ENCODE measurements around the gene F12. TPM values are rescaled to one million over a fixed set of nuclear protein-coding genes. Genes with fewer than 3 reads are reported as not detected.

F12 gene
- total RNA-seq, 1 donor from 2014 or later = 15.3 TPM

DNA sequence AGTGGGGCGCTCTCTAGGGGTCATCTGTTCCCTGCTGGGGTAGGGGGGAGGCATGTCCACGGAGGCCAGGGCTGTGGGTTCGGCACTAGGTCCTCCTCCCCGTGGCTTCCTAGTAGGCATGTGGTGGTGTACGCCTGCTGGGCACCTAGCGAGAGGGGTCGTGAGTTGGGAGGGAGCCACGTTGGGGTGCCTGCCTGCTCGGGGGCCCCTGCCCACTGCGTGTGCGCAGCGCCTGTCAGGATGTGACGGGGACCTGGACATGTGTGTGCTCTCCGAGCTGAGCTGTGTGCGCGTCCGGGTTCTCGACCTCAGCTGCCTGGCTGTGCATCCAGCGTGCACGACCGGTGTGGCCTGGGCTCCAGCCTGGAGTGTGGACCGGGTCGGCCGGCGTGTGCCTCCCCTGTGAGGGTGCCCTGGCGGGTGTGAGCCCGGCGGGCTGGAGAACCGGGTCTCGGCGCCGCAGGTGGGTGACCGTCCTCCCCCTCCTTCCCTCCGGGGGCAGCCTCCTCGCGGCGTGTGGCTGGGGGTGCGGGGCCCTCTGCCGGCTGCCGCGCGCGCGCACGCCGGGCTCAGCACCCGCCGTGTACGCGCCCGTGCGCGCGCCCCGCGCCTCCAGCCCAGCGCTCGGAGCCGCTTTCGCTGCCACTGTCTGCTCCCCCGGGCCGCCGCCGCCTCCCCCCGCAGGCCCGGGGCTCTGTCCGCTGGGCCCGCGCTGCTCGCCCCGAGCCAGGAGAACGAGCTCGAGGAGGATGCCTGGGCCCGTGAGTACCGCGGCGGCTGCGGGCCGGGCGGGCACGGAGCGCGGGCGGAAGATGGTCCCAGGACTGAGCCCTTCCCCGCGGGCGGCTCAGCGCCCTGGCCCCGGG is 37.1 kb upstream of the F12 start, which contains the start of gene PRR7:
Gene PRR7, plus strand, starts transcription at position 615 of the 866 bp plus-strand sequence. CDS start 8,254 bp downstream, outside the sequence.
- peak; percentile 56 for DNase-seq (ENCODE audit: low spot score)

DNA sequence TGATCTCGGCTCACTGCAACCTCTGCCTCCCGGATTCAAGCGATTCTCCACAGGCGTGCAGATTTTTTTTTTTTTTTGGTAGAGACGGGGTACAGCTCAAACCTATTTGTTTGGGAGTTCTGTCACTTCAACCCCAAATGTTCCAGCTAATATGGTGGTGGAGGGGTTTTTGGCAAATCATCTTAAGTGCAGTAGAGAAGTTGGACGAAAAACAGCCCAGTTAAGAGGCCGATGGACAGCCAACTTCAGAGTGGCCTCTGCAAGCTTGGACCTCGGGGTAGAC is 36.5 kb upstream of the F12 start:
- no peak for DNase-seq (ENCODE audit: low spot score)

DNA sequence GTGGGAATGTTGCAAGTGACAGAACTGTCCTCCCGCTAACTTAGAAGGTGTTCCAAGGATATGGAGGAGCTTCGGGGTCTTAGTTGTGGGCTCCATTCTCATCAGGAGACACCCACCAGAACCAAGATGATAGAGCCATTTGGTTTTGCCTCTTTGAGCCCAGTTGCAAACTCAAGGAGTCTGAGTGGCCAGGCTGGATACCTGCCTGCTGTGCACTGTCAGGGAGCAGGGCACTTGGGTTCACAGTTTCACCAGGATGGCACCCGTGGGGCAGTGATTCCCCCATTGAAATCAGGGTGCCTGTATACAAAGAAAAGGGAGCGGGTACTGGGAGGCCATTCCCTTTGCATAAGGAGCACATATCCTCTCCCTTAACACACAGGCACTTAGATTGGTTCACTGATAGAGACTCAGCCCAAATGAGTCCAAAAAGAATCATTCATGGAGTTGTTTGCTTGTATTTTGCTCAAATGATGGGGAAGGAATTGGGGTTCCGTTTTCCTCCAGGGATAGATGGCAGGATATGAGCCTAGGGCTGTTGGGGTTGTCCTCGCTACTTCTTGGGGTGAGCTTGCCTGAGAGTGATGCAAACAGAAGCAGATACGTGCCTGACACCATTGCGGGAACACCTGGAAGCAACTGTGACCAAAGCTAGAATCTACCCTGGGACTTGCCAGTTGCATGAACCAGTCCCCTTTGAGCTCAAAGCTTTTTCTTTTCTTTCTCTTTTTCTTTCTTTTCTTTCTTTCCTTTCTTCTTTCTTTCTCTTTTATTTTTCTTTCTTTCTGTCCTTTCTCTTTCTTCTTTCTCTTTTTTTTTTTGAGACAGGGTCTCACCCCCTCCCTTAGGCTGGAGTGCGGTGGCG is 35.9 kb upstream of the F12 start:
- DNase-seq (ENCODE audit: low spot score) = no peak

DNA sequence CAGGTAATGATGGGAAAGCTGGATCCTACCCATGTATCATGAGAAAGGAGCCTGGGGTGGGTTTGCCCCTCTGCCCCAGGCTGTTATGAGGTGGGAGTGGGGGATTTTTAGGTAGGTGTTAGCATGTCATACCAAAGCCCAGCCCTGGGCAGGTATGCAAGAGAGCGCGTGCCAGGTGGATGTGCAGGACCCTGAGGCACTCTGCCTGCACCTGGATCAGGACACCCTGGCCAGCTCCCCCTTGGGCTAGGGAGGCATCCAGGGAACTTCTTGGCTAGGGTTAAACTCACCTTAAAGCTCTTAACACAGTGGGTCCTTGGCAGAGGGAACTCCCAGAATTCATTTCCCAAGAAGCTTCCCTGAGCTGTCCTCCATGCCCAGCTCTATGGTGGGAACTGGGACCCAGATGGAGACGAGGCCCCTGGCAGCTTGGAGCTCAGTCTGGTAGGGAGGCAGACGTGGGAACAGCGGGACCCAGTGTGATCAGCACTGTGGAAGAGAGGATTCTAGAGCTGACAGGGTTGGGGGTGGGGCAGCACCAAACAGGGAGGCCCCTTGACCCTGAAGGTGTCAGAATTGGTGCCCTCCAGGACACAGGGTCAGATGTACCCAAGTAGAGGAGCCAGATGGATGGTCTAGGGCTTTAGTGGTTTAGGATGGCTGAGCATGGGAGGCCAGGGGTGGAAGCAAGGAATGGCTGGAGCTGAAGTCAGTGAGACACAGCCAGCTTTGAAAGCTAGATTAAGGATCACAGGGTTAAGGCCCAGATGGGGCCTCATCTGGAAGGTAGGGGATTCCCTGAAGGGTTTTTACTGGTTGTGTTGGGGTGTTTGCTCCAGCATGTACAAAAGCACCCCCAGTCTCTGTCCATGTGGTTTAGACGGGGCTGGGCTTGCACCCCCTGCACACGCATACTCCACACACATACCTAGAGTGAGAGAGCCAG is 35.0 kb upstream of the F12 start:
- no peak for DNase-seq (ENCODE audit: low spot score)

DNA sequence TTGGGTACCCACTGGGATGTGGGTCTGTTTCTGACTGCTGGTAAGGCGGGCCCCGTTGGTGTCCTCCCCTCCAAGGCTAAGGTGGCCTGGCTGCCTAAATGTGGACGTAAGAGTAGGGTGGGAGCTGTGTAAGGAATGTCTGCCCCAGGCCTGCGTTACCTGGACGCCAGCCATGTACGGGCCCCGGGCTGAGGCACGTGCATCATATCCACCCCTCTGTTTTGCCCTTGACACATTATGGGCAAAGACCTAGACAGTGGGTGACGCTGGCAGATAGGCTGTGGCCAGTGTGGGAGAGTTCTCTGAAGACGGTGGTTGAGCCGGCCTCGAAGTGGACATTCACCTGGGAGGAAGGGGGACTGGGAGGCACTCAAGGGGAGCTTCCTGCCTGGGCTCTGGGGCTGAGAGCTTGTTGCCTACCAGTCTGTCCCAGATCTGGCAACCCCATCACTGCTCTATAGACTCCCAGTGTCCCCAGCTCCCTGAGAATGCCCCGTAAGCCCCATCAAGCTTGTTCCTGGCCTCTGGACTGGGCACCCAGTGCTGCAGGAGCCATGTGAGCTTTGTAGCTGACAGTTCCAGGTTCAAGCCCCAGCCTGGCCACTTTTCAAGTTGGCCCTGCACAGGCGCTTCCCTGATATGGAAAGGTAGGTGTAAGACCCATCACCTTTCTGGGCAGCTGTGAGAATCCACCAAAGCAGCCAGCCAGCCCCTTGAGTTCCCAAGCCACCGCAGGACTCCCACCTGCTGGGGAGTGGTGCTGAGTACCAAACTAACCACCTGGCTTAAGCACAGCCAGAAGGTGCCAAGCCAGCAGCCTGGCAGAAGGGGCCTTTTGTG is 34.0 kb upstream of the F12 start:
- no peak for DNase-seq (ENCODE audit: low spot score)

DNA sequence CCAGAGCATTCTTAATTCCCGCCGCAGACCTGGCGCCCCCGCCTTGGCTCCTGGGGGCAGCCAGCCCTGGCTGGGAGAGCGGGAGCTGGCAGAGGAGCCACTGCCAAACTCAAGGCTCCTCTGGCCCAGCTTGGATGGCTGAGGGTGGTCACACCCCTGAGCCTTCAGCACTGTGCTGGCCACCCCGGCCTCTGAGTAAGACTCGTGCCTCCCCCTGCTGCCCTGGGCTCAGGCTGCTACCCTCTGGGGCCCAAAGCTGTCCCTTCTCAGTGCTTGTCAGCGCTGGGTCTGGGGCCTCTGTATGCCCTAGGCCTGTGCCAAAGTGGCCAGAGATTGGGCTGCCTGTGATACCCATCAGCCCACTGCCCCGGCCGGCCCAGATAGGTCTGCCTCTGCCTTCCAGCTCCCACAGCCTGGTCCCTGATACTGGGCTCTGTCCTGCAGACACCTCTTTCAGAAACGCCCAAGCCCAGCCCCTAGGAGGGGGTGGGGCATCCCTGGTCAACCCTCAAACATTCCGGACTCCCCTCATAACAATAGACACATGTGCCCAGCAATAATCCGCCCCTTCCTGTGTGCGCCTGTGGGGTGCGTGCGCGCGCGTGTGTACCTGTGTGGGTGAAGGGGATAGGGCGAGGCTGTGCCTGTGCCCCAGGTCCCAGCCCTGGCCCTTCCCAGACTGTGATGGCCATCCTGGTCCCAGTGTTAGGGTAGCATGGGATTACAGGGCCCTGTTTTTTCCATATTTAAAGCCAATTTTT is 32.9 kb upstream of the F12 start:
- no peak for DNase-seq (ENCODE audit: low spot score)

DNA sequence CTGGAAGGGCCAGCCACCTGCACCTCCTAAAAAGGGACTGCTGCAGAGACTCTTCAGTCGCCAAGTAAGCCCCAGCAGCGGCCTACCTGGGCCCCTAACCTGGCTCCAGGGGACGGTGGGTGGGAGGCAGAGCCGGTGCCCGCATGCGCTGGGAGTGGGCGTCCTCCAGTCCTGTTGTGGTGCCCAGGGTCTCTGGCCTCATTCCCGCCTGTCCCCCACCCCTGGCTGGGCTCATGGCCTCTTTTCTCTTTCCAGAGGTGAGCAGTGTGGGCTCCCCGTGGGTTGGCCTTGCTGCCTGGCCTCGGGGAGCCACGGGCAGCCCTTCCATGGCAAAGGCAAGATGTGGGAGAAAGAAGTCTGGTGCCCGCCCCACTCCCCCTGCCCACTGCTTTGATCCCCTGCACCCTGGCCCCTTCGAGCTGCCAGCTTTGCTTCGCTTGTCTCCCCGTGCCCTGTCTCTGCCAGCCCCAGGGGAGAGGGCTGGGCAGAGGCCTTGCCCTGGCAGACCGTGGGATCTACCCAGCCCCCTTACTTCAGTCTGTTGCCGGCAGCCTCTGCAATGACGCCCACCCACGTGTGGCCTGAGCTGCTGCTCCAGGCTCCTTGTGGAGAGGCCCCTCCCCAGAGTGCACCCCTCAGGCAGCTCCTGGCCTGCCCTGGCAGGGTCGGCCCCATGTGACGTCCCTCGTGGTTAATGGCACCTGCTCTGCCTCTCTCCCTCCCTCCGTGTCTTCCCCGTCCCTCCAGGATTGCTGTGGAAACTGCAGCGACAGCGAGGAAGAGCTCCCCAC is 31.8 kb upstream of the F12 start:
- no peak for DNase-seq (ENCODE audit: low spot score)

DNA sequence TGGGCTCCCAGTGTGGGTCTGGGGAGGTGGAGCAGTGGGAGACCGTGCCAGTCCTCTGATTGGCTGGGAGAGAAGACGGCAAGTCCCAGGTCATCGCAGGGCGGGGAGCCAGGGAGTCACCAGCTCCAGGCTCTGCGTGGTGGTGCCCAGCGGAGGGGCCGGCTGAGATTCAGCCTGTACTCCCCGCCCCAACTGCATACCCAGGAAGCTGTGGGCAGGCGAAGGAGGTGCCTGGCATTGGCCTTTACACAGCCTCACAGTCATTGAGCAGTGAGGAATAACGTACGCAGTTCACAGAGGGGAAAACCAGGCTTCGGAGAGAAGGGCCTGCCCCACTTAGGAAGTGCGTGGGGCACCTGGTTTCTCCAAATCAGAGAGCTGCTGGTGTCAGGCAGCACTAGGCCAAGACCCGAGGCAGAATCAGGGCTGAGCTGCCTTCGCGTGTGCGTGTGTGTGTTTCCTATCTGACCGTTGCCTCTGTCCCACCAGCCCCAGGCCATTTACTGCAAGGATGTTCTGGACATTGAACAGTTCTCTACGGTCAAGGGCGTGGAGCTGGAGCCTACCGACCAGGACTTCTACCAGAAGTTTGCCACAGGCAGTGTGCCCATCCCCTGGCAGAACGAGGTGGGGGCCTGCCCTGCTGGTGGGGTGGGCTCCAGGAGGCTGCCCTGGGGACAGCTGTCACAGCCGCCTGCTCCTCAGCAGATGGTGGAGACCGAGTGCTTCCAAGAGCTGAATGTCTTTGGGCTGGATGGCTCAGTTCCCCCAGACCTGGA is 31.0 kb upstream of the F12 start:
- no peak for DNase-seq (ENCODE audit: low spot score)

DNA sequence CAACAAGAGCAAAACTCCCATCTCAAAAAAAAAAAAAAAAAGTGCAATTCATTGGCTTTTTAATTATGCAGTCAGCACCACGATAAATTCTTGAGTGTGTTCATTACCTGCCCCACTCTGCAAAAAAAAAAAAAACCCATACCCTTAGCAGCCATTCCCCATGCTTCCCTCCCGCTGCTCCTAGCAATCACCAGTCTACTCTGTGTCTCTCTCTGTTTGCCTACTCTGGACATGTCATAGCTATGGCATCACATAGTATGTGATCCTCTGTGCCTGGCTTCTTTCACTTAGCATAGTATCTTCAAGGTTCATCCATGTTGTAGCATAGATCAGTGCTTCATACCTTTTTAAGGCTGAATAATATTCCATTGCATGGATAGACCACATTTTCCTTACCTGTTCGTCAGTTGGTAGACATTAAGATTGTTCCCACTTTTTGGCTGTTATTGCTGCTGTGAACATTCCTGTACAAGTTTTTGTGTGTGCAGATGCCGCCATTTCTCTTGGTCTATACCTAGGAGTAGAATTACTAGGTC is 30.2 kb upstream of the F12 start:
- DNase-seq (ENCODE audit: low spot score) = no peak

DNA sequence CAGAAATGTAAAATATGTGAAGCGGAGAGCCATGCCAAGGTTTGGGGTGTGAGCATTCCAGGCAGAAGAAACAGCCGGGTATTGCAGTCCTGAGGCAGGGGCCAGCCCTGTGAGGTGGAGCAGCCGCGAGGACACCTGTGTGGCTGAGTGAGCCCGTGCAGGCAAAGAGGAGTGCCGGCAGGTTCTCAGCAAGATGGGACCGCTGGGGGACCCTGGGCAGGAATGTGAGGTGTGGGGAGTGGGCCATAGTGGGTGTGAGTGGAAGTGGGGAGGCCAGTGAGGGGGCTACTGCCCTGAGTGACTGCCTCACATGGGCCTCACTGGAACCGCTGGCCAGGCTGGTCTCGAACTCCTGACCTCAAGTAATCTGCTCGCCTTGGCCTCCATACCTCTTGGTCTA is 29.1 kb upstream of the F12 start:
- no peak for DNase-seq (ENCODE audit: low spot score)

DNA sequence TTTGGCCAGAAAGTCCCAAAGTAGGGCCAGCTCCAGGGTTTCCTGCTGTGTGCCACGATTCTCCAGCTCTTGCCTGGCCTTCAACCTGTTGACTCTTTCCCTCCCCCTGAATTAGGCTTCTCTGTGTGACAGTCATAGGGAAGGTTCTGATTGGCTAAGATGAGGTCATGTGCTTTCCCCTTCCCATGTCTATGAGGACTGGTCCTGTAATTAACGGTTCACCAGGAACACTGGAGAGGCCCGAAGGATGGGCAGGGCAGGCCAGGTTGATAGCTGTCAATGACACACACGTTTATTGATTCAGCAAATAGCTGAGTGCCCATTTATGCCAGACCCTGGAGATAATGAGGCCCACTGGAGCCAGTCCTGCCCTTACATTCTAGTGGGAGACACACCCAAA is 28.3 kb upstream of the F12 start:
- no peak for DNase-seq (ENCODE audit: low spot score)

DNA sequence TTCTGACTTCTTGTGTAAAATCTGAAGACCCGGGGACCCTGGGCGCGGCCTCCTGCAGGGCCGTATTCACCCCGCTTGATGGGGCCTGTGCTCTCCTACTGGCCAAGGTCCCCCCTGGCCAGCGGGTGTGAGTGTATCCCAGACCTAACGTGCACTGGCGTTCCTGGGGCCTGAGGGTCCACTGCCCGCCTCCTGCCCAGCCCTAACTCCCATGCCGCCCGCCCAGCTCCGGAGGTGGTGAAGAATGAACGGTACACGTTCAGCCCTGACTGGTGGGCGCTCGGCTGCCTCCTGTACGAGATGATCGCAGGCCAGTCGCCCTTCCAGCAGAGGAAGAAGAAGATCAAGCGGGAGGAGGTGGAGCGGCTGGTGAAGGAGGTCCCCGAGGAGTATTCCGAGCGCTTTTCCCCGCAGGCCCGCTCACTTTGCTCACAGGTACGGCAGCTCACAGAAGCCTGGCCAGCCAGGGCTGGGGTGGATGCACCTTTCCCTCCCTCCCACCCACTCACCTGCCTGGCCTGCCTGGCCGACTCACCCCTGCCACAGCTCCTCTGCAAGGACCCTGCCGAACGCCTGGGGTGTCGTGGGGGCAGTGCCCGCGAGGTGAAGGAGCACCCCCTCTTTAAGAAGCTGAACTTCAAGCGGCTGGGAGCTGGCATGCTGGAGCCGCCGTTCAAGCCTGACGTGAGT is 26.6 kb upstream of the F12 start:
- DNase-seq (ENCODE audit: low spot score) = no peak

DNA sequence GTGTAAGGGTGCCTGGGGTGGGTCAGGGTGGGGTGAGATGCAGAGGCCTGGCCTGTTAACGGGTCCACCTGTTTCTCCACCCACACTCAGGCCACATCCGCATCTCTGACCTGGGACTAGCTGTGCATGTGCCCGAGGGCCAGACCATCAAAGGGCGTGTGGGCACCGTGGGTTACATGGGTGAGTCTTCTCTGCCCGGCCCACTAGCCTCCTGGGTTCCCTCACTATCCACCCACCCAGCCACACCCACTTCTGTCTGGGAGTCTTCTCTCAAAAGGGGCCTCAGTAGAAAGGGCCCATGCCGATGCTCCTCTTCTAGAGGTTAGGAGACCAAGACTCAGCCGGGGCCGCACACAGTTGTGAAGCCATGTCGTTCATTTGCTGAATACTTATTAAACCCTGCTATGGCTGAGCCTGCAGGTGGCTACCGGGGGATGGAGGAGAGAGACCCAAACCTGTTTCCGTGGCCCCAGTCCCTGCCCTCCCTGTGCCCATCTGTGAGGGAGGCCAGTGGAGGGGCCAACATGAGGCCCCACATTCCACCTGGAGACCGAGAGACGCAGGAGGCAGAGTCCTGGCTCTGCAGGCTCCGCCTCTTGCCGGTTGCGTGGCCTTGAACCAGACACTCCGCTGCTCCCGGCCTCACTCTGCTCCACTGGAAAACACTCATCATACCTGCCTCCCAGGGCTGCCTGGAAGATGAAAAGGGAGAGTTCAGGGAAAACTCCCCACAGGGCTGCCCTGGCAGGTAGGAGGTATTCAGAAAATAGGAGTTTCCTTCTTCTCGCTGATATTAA is 25.8 kb upstream of the F12 start:
- no peak for DNase-seq (ENCODE audit: low spot score)

DNA sequence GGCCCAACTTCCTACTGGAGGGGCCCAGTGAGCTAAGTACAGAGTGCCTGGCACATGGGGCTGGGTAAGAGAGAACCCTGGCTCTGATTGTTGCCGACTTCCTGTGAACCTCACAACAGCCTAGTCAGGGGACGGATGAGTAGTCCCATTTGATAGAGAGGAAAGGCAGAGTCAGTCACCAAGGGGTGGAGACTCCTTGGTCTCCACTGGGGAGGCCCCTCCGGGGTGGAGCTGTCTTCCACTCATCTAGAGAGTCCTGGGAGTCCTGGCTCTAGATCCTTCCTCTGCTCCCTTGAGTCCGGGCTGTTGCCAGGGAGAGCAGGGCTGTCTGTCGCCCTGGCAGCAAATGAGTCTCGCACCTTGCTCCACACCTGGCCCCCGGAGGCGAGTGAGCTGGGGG is 25.1 kb upstream of the F12 start:
- no peak for DNase-seq (ENCODE audit: low spot score)

DNA sequence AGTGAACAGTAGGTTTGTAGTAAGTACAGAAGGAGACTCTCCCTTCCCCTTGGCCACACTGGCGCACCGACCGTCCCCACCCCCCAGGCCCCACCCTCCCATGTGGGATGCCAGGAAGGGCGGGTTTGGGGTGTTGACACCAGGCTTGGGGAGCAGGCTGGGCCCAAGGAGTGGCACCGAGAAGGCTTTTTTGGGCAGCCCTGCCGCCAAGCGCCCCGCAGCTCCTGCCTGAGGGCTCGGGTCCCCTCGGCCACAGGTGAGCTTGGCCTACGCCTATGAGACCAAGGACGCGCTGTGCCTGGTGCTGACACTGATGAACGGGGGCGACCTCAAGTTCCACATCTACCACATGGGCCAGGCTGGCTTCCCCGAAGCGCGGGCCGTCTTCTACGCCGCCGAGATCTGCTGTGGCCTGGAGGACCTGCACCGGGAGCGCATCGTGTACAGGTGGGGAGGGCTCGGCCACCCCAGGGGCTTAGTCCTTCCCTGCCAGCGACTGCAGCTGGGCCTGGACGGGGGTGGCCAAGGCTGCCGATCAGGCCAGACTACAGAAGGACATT is 24.4 kb upstream of the F12 start:
- no peak for DNase-seq (ENCODE audit: low spot score)

DNA sequence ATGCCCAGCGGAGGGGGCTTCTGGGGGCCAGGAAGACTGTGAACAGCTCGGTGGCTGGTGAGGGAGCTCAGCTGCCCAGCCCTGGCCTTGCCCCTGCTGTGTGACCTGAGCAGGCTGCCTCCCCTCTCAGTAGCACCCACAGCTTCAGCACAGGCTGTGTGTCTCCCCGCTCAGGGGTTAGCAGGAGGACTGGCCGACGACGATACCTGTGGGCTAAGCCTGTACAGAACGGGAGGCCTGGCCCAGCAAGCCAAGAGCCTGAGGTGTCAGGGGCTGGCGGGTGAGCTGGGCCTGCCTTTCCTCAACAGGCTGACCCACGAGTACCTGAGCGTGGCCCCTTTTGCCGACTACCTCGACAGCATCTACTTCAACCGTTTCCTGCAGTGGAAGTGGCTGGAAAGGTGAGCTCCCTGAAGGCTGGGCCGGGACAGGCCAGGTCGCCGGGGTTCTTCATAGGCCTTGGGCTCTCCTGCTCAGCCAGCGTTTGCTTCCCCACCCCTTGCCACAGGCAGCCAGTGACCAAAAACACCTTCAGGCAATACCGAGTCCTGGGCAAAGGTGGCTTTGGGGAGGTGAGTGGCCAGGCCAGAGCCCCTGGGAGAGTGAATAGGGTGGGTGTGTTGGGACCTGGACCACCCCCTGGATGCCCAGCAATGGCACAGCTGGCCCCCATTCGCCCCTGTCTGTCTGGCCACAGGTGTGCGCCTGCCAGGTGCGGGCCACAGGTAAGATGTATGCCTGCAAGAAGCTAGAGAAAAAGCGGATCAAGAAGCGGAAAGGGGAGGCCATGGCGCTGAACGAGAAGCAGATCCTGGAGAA is 23.7 kb upstream of the F12 start:
- DNase-seq (ENCODE audit: low spot score) = no peak

Data from mucosa of gallbladder (tissue), 1 donor.